CD4-positive, alpha-beta T cell (primary cell): ENCODE measurements around the gene NEO1. TPM values are rescaled to one million over a fixed set of nuclear protein-coding genes. Genes with fewer than 3 reads are reported as not detected.

Experiments used
- ATAC-seq: fragments of 200-7000 bp; cut with Tn5 transposase; one replicate; pipeline ENCODE4 v1.10.0; 2022; ENCODE audit warnings: mild to moderate bottlenecking; ENCODE audit not compliant: poor library complexity
- CTCF ChIA-PET: fragments of 350-600 bp; sonication (Branson Sonifier 250); formaldehyde crosslinking; loops from one replicate; lab custom pipeline; 2021; ENCODE audit warnings: antibody characterized with exemption, inconsistent platforms; lab: Charles Lee
- POLR2A ChIA-PET: fragments of 350-600 bp; sonication (Branson Sonifier 250); formaldehyde crosslinking; loops from one replicate; lab custom pipeline; 2021; ENCODE audit warnings: antibody characterized with exemption, inconsistent platforms; lab: Charles Lee
- DNase-seq, 14 experiments: peaks; one replicate each; pipeline ENCODE4 v3.0.0-alpha.2; 2013 to 2020; ENCODE audit warnings: mixed read lengths in 2 of 14
- H3K27ac ChIP-seq, 2 donors: one replicate each; pipeline versions ENCODE4 v1.5.1 to v1.7.0; 2013; ENCODE audit warnings: low read length in 2 of 2, low read depth in 1 of 2, mild to moderate bottlenecking in 1 of 2
- H3K27me3 ChIP-seq, 2 experiments: 1 replicate in 1 of 2; 2 replicates in 1 of 2; pipeline versions ENCODE4 v1.6.1 to v1.7.0; 2013; ENCODE audit warnings: low read length in 2 of 2, control low read depth in 1 of 2, mild to moderate bottlenecking in 1 of 2, moderate library complexity in 1 of 2; ENCODE audit not compliant: insufficient read depth in 2 of 2, control insufficient read depth in 1 of 2
- H3K36me3 ChIP-seq: one replicate; pipeline ENCODE4 v1.6.1; 2013; ENCODE audit warnings: low read length, control low read depth; ENCODE audit not compliant: insufficient read depth
- H3K4me1 ChIP-seq: one replicate; pipeline ENCODE4 v1.6.1; 2013; ENCODE audit warnings: low read length, control low read depth; ENCODE audit not compliant: insufficient read depth
- H3K4me3 ChIP-seq: one replicate; pipeline ENCODE4 v1.5.1; 2013; ENCODE audit warnings: mild to moderate bottlenecking, low read length, moderate library complexity
- H3K9me3 ChIP-seq, 2 experiments: 1 replicate in 1 of 2; 2 replicates in 1 of 2; pipeline versions ENCODE4 v1.6.1 to v1.7.0; 2013; ENCODE audit warnings: low read length in 2 of 2, mild to moderate bottlenecking in 2 of 2, control low read depth in 1 of 2, moderate library complexity in 1 of 2; ENCODE audit not compliant: control insufficient read depth in 1 of 2, insufficient read depth in 1 of 2
- H3K27ac Mint-ChIP-seq: one replicate; pipeline ENCODE4 v1.8.0; 2020; ENCODE audit warnings: mixed read lengths
- H3K27me3 Mint-ChIP-seq: one replicate; pipeline ENCODE4 v1.8.0; 2021; ENCODE audit warnings: mixed read lengths
- H3K36me3 Mint-ChIP-seq: one replicate; pipeline ENCODE4 v1.8.0; 2021; ENCODE audit warnings: low read depth, mixed read lengths
- H3K4me1 Mint-ChIP-seq: one replicate; pipeline ENCODE4 v1.8.0; 2021; ENCODE audit warnings: low read depth, mixed read lengths
- H3K4me3 Mint-ChIP-seq: one replicate; pipeline ENCODE4 v1.8.0; 2020; ENCODE audit warnings: mild to moderate bottlenecking, mixed read lengths
- H3K9me3 Mint-ChIP-seq: one replicate; pipeline ENCODE4 v1.8.0; 2020; ENCODE audit warnings: mixed read lengths
- intact Hi-C, 2 experiments: fragments of 100-400 bp; cut with DNase I in 1 of 2; cut with micrococcal nuclease in 1 of 2; formaldehyde crosslinking; loops; one replicate each; pipeline versions ENCODE4 v1.15.1 to v1.9.0; 2023 to 2025; cut with DNase I, micrococcal nuclease
- polyA plus RNA-seq, 2 donors: library from polyadenylated mRNA; unstranded; fragments of 120-200 nt; gene quantifications; one replicate each; pipeline ENCODE4 v1.2.1, GENCODE V29; 2013
- total RNA-seq, 174 experiments: library from RNA in 2 of 174; stranded (reverse) in 2 of 174; gene quantifications; one replicate each; pipeline ENCODE4 v1.2.3 and lab custom pipeline; 2021 to 2026
- TF ChIP-seq, protein P1 (sequence below): fragments of 200-600 bp; IDR thresholded peaks from one replicate; pipeline ENCODE4 v1.8.0; 2022; ENCODE audit warnings: antibody characterized with exemption, mild to moderate bottlenecking

Gene NEO1
- total RNA-seq (1 to 10 TPM; 6.0 to 8.0 TPM), total RNA-seq (lab: John Stamatoyannopoulos, UW) (3.8 to 46.9 (median 16.0) reads per million in 172 experiments)
- 7.1 TPM for polyA plus RNA-seq (2013, experiment 1 of 2)
- 10.1 TPM for polyA plus RNA-seq (2013, experiment 2 of 2)

GRCh38 chr15:73051807-73052652 is at the start of gene NEO1:
NEO1 (plus strand) TSS chr15:73052463; CDS start chr15:73052676, 213 bp downstream.
- ChIA-PET POLR2A (interaction anchor here (0.8 to 1.0 kb wide), 4 partner anchors 27 to 330 kb away, joined by 3 to 4 read pairs (median 3); partner anchors contain the start of gene ADPGK), CTCF (no interaction called here)
- no peaks in the 10 kb centered on the region for H3K36me3 Mint-ChIP-seq
- peak; percentile 81 for ATAC-seq
- peak; percentile 71 to 93 (median 80) for DNase-seq
- peaks cover 14% of the 10 kb centered on the region for H3K4me1 Mint-ChIP-seq
- Histone ChIP-seq H3K4me3 (peak within 1 kb of the TSS; percentile 85), H3K27ac (peak within 1 kb of the TSS in 1 of 2 donors; percentile 50), H3K9me3 (no peaks in the 10 kb centered on the region), H3K36me3 (no peaks in the 10 kb centered on the region), H3K27me3 (peaks cover 0 to 7% of the 10 kb centered on the region in 2 experiments), H3K4me1 (peaks cover 11% of the 10 kb centered on the region)
- H3K27me3 Mint-ChIP-seq, result peaks cover 11% of the 10 kb centered on the region
- intact Hi-C loops, result loop anchor here (1.0 to 10.0 kb wide), 6 partner anchors 268 to 935 kb away; partner anchors contain the start of genes NPTN (in 2 of the 2), ARIH1 (in 1 of the 2), MYO9A (in 1 of the 2) and PARP6 (in 1 of the 2)
- peak within 1 kb of the TSS; percentile 91 for H3K4me3 Mint-ChIP-seq
- TF ChIP-seq, protein P1, sequence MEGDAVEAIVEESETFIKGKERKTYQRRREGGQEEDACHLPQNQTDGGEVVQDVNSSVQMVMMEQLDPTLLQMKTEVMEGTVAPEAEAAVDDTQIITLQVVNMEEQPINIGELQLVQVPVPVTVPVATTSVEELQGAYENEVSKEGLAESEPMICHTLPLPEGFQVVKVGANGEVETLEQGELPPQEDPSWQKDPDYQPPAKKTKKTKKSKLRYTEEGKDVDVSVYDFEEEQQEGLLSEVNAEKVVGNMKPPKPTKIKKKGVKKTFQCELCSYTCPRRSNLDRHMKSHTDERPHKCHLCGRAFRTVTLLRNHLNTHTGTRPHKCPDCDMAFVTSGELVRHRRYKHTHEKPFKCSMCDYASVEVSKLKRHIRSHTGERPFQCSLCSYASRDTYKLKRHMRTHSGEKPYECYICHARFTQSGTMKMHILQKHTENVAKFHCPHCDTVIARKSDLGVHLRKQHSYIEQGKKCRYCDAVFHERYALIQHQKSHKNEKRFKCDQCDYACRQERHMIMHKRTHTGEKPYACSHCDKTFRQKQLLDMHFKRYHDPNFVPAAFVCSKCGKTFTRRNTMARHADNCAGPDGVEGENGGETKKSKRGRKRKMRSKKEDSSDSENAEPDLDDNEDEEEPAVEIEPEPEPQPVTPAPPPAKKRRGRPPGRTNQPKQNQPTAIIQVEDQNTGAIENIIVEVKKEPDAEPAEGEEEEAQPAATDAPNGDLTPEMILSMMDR, result no peak
- no peaks in the 10 kb centered on the region for H3K9me3 Mint-ChIP-seq
- peak within 1 kb of the TSS; percentile 85 for H3K27ac Mint-ChIP-seq

- CTCF ChIA-PET, result no interaction called here
- no peaks in the 10 kb centered on the region for H3K36me3 Mint-ChIP-seq
Observed at GRCh38 chr15:73004462-73004861, 47.8 kb upstream of the NEO1 start.

GRCh38 chr15:73005032-73005431 is 47.2 kb upstream of the NEO1 start:
- no peaks in the 10 kb centered on the region for H3K4me1 ChIP-seq
- Mint-ChIP-seq H3K4me3 (no peak overlapping the region), H3K36me3 (no peaks in the 10 kb centered on the region), H3K27ac (no peak overlapping the region), H3K4me1 (no peaks in the 10 kb centered on the region), H3K9me3 (no peaks in the 10 kb centered on the region), H3K27me3 (peaks cover 45% of the 10 kb centered on the region)
- POLR2A ChIA-PET, result no interaction called here
- DNase-seq (no peak), ATAC-seq (no peak)
- H3K4me3 ChIP-seq, result no peak overlapping the region
- intact Hi-C loops, result no loop called here
- TF ChIP-seq, protein P1, result no peak
- peaks cover 0 to 9% of the 10 kb centered on the region in 2 experiments for H3K27me3 ChIP-seq
- no peak overlapping the region for H3K27ac ChIP-seq
- H3K36me3 ChIP-seq, result no peaks in the 10 kb centered on the region
- CTCF ChIA-PET, result no interaction called here
- H3K9me3 ChIP-seq, result no peaks in the 10 kb centered on the region

More at GRCh38 chr15:73004462-73004861, 47.8 kb upstream of the NEO1 start:
- Mint-ChIP-seq H3K4me1 (no peaks in the 10 kb centered on the region), H3K27me3 (peaks cover 45% of the 10 kb centered on the region), H3K9me3 (no peaks in the 10 kb centered on the region), H3K27ac (no peak overlapping the region), H3K4me3 (no peak overlapping the region)
- Histone ChIP-seq H3K4me3 (no peak overlapping the region), H3K36me3 (no peaks in the 10 kb centered on the region), H3K4me1 (no peaks in the 10 kb centered on the region), H3K27me3 (peaks cover 0 to 9% of the 10 kb centered on the region in 2 experiments), H3K9me3 (no peaks in the 10 kb centered on the region), H3K27ac (no peak overlapping the region)
- intact Hi-C loops, result no loop called here
- no peak for DNase-seq
- no peak for ATAC-seq
- TF ChIP-seq, protein P1, result no peak
- POLR2A ChIA-PET, result no interaction called here
